GM03348 (cell line): ENCODE measurements around the gene HSPBAP1.
A peak's percentile ranks its signal among the peaks of the same experiment; 100 is the strongest.

ENCODE experiments used
- DNase-seq: peaks from one replicate; pipeline ENCODE4 v3.0.0; 2012; ENCODE audit warnings: low spot score

Gene HSPBAP1, protein sequence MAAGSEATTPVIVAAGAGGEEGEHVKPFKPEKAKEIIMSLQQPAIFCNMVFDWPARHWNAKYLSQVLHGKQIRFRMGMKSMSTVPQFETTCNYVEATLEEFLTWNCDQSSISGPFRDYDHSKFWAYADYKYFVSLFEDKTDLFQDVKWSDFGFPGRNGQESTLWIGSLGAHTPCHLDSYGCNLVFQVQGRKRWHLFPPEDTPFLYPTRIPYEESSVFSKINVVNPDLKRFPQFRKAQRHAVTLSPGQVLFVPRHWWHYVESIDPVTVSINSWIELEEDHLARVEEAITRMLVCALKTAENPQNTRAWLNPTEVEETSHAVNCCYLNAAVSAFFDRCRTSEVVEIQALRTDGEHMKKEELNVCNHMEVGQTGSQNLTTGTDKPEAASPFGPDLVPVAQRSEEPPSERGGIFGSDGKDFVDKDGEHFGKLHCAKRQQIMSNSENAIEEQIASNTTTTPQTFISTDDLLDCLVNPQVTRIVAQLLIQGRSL

DNA sequence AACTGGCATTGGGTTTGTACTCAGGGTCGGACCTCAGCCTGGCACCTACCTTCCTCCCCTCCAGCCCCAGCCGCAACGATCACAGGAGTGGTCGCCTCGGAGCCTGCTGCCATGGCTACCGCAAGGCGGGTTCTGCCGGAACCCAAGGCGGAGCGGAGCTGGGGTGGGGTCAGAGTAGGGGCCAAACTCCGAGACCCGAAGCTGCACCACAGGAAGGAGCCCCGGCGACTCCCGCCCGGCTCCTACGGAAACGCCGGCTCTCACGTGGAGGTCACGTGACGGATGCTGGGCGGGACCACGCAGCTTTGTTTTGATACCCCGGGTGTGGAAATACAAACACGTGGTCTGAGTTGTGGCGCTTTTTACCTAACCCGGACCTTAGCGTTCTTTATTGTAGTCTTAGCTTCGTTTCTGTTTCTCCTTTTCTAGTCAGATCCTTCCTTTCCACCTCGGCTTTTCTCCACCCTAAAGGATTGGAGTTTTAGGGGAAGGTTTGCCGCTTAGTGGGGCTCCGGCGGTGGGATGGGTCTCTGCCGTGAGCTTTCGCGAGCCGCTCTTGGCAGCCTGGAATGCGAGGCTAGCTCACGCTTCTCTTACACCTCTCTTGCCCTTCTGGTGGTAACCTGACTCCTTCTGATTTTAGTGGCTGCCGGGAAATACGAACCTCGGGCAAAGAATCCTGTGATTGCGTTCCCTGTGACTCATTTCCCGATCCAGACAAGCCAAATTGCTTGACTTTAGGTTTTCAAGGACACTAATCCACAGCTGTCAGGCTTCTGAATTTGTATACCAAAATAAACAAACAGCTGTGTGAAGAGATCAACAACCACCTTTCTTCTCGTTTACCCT is at the start of gene HSPBAP1:
TSS of gene HSPBAP1 (minus strand) at position 264 of the 849 bp plus-strand sequence. CDS start at position 113, 151 bp downstream.
- peak; percentile 92 for DNase-seq

DNA sequence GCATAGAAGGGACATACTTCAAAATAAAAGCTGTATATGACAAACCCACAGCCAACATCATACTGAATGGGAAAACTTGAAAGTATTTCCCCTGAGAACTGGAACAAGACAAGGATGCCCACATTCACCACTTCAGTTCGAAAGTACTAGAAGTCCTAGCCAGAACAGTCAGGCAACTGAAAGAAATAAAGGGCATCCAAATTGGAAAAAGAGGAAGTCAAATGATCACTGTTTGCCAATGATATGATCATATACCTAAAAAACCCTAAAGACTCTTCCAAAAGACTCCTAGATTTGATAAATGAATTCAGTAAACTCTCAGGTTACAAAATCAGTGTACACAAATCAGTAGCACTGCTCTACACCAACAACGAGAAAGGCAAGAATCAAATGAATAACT is 42.0 kb upstream of the HSPBAP1 start:
- DNase-seq: no peak

- no peak for DNase-seq
Observed at GRCh38 chr3:122828281-122828680, 34.6 kb upstream of the HSPBAP1 start.

- no peak for DNase-seq
Observed at GRCh38 chr3:122826278-122826677, 32.6 kb upstream of the HSPBAP1 start.

DNA sequence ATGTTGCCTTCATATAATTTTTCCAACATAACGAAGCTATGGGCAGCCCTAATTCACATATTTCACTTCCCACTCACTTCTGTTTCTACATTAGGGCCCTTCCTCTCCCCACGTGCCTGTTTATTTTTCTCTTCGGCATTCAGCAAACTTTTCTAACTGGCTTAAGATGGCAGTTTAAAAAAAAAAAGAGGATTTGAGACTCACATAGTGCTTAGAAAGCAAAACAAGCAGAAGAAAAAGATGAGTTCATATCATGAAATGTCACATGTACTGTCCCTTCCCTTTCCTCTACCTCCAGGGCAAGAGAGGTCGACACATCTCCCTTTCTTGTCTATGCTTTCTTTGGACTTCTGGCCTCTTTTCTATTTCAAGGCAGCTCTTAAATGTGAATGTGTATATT is 31.8 kb upstream of the HSPBAP1 start:
- no peak for DNase-seq

GRCh38 chr3:122824465-122825381 is 31.1 kb upstream of the HSPBAP1 start:
- no peak for DNase-seq

GRCh38 chr3:122816587-122816986 is 23.0 kb upstream of the HSPBAP1 start:
- no peak for DNase-seq

DNA sequence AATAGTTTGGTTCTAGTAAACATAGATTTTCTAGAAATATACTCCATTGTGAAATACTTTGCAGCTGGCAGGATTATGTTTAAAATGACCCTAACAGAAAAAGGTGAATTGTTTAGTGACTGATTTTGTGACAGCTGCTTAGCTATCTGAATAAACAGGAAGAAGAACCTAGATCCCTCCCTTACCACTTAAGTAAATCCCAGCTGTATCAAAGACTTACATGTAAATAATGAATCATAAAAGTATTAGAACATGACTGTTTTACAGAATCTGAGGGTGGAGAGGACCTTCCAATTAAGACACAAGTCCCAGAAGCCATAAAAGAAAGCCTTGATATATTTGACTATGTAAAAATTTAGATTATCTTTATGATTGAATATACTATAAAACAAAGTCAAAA is 17.1 kb upstream of the HSPBAP1 start:
- no peak for DNase-seq

DNA sequence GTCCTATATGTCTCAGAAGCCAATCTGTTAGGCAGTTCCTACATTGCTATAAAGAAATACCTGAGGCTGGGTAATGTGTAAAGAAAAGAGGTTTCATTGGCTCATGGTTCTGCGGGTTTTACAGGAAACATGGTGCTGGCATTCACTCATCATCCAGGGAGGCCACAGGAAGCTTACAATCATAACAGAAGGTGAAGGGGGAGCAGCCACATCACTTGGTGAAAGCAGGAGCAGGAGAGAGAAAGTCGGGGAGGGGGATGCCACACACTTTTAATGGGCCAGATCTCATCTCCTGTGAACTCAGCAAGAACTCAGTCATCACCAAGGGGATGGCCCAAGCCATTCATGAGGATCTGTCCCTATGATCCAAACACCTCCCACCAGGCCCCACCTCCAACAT is 10.3 kb upstream of the HSPBAP1 start:
- DNase-seq: no peak

GRCh38 chr3:122802323-122802722 is 8.7 kb upstream of the HSPBAP1 start:
- no peak for DNase-seq

- no peak for DNase-seq
Observed at GRCh38 chr3:122800706-122801237, 7.1 kb upstream of the HSPBAP1 start.

DNA sequence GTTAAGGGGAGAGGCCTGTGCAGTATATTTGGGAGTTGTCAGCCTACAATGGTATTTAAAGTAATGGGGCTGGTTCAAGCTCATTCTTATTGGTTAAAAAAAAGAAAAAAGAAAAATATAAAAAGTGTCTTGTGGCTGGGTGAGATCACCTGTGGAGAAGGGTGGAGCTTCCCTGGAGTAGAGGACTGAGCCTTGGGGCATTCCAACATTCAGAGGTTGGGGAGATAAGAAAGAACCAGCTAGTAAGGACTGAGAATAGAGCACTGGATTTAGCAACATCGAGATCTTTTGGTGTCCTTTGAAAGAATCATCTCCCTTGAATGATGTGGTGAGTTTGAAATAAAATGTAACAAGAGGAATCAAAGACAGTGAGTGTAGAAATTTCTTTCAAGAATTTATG is 6.4 kb upstream of the HSPBAP1 start:
- DNase-seq: no peak

DNA sequence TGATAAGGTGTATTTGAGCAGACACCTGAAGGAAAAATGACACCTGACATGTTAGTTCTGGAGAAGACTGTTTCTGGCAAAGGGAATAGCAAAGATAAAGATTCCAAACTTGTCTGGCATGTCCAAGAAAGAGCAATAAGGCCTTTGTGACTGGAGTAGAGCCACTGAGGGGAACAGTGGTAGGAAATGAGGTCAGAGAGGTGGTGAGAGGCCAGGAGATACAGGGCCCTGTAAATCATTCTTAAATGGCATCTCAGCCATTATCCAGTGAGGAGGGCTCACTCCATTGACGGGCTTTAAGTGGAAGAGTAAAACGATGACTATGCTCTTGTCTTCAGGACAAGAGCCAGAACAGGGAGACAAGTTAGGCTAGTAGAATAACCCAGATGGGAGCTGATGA is 5.7 kb upstream of the HSPBAP1 start:
- DNase-seq: no peak

- no peak for DNase-seq
Observed at GRCh38 chr3:122797291-122797690, 3.7 kb upstream of the HSPBAP1 start.

DNA sequence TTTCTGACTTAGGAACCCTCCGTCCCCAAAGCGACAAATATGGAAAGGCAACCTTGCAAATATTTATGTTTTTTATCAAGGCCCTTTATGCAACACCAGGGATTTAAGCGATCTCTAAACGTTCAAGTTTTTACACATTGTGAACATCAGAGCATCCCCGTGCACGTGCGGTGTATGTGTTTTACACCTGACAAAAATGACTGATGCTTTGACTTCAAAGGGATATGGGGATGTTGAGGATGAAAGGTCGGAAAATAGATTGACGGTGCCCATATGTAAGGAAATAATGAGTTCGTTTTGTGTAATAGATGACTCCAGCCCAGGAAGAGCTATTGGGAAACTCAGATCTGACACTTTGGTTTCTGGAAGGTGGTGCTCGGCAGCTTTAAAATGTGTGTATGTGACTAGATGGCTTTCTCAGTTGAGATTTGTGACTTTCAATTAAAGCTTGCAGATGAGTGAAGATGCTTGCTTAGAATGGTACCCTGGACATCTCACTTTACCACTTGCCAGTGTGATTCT is 2.1 kb upstream of the HSPBAP1 start:
- no peak for DNase-seq

- DNase-seq: peak; percentile 98
Observed at GRCh38 chr3:122794779-122795673, 1.4 kb upstream of the HSPBAP1 start, which contains the start of gene SLC49A4. TSS of gene SLC49A4 (plus strand) at chr3:122795069. CDS start at chr3:122795193, 124 bp downstream.

DNA sequence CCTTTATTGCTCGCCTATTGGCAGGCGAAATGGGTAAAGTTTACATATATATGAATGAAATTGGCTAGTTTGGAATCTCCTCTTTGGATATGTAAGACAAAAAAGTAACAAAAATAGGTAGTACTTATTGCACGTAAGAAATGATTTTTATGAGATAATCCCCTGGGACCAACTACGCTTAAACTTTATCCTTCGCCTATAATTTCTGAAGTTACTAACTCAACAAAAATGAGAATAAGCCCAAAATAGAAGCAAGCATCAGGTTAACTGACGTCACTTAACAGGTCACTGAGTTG is 800 bp upstream of the HSPBAP1 start:
- no peak for DNase-seq

DNA sequence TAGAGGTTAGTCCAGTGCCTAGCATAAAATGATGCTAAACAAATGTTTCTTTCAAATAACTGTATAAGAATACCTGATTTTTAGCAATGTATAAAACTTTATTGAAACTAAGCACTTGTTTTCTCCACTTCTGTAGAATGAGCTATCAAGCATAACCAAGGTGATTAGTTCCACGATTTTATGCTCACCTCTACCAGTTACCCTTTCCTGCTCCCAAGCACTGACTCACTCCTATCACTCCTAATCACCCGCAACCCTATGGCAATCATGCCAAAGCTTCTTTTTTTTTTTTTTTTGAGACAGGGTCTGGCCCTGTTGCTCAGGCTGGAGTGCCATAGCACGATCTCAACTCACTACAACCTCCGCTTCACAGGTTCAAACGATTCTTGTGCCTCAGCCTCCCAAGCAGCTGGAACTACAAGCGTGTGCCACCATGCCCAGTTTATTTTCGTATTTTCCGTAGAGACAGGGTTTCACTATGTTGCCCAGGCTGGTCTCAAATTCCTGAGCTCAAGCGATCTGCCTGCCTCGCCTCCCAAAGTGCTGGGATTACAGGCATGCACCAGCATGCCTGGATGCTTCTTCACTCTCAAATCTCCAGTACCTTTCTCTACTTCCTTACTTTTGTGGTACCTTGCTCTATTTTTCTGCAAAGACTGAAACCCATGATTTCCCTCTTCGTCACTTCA is 3.9 kb downstream of the HSPBAP1 start:
- DNase-seq: no peak

GRCh38 chr3:122787872-122788271 is 5.8 kb downstream of the HSPBAP1 start:
- DNase-seq: no peak

DNA sequence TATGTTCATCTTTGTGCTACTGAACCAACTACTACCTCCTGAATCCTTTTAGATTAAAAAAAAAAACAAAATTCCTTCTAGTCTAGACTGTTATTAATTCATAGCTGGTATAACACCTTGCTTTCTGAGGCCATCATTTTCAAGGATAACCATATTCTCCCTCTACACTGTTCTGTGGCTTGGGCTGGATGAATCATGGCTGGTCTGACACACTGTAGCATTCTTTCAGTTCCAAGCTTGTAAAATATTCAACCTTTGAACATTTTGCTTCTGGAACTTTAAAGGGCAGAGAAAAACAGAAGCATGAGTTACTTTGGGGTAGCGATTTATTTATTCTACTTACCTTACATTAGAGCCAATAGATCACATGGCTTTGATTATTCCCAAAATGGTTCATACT is 7.6 kb downstream of the HSPBAP1 start:
- peak; percentile 75 for DNase-seq
